IMR-90 (cell line): ENCODE data around the gene ARHGEF1. TPM values are rescaled to one million over a fixed set of nuclear protein-coding genes. Genes with fewer than 3 reads are reported as not detected.

Experiments
- ATAC-seq: fragments of 200-7000 bp; cut with Tn5 transposase; 2 replicates; pipeline ENCODE4 v1.9.1; 2020; ENCODE audit warnings: low read depth, mild to moderate bottlenecking, moderate library complexity
- BruUV-seq: library from RNA; stranded (reverse); fragments of 400-500 nt; replicated peaks from 2 replicates; lab custom pipeline; 2021; lab: Mats Ljungman, UMichigan
- CTCF ChIA-PET: fragments of 300-600 bp; formaldehyde crosslinking; extraction: SDS; loops from one replicate; lab custom pipeline; 2021; ENCODE audit warnings: antibody characterized with exemption; lab: Yijun Ruan, JAX
- POLR2A ChIA-PET: fragments of 300-600 bp; sonication (Branson Sonifier 250); formaldehyde crosslinking; loops from one replicate; lab custom pipeline; 2022; ENCODE audit warnings: antibody characterized with exemption; ENCODE audit not compliant: unreplicated experiment; lab: Charles Lee
- DNase-seq: peaks from one replicate; pipeline ENCODE4 v3.0.0; 2013
- H2AFZ ChIP-seq: replicated peaks from 2 replicates; pipeline ENCODE3; 2013; ENCODE audit warnings: low read length, mild to moderate bottlenecking; ENCODE audit not compliant: poor library complexity
- H2AK5ac ChIP-seq: 2 replicates; pipeline ENCODE4 v1.6.1; 2013; ENCODE audit warnings: low read depth, low read length, inconsistent platforms
- H2AK9ac ChIP-seq: replicated peaks from 2 replicates; pipeline ENCODE3; 2013; ENCODE audit warnings: mild to moderate bottlenecking, low read depth, low read length, moderate library complexity; ENCODE audit not compliant: poor library complexity
- H2BK120ac ChIP-seq: 2 replicates; pipeline ENCODE4 v1.6.1; 2013; ENCODE audit warnings: low read depth, low read length, inconsistent platforms
- H2BK15ac ChIP-seq: 3 replicates; pipeline ENCODE4 v1.6.1; 2013; ENCODE audit warnings: low read depth, low read length, inconsistent platforms
- H2BK20ac ChIP-seq: 2 replicates; pipeline ENCODE4 v1.6.1; 2013; ENCODE audit warnings: low read depth, mild to moderate bottlenecking, inconsistent platforms, low read length, moderate library complexity
- H2BK5ac ChIP-seq: 2 replicates; pipeline ENCODE4 v1.6.1; 2013; ENCODE audit warnings: mild to moderate bottlenecking, low read depth, low read length, inconsistent platforms; ENCODE audit not compliant: poor library complexity, severe bottlenecking
- H3K14ac ChIP-seq: replicated peaks from 2 replicates; pipeline ENCODE4 v1.6.1; 2013; ENCODE audit warnings: low read depth, low read length, inconsistent platforms
- H3K18ac ChIP-seq: 2 replicates; pipeline ENCODE4 v1.6.1; 2013; ENCODE audit warnings: low read depth, low read length, control low read depth
- H3K23ac ChIP-seq: 2 replicates; pipeline ENCODE4 v1.6.1; 2013; ENCODE audit warnings: low read depth, low read length, inconsistent platforms
- H3K27ac ChIP-seq: 2 replicates; pipeline ENCODE4 v1.5.1; 2013; ENCODE audit warnings: mild to moderate bottlenecking, control low read depth, low read length; ENCODE audit not compliant: insufficient read depth
- H3K27me3 ChIP-seq: 2 replicates; pipeline ENCODE4 v1.6.1; 2013; ENCODE audit warnings: low read length; ENCODE audit not compliant: control insufficient read depth, insufficient read depth
- H3K36me3 ChIP-seq: 2 replicates; pipeline ENCODE4 v1.6.1; 2013; ENCODE audit warnings: low read length, mixed read lengths; ENCODE audit not compliant: control insufficient read depth, insufficient read depth
- H3K4ac ChIP-seq: 2 replicates; pipeline ENCODE4 v1.6.1; 2013; ENCODE audit warnings: low read depth, low read length, inconsistent platforms
- H3K4me1 ChIP-seq: 2 replicates; pipeline ENCODE4 v1.6.1; 2013; ENCODE audit warnings: low read length, mixed read lengths; ENCODE audit not compliant: control insufficient read depth, insufficient read depth
- H3K4me2 ChIP-seq: 2 replicates; pipeline ENCODE4 v1.6.1; 2013; ENCODE audit warnings: low read depth, mild to moderate bottlenecking, control low read depth, low read length, moderate library complexity
- H3K4me3 ChIP-seq: 2 replicates; pipeline ENCODE4 v1.5.1; 2013; ENCODE audit warnings: low read depth, mild to moderate bottlenecking, control low read depth, low read length, moderate library complexity; ENCODE audit not compliant: insufficient read depth
- H3K56ac ChIP-seq: 2 replicates; pipeline ENCODE4 v1.6.1; 2013; ENCODE audit warnings: low read length, inconsistent platforms; ENCODE audit not compliant: insufficient read depth; ENCODE audit errors: extremely low read depth
- H3K79me1 ChIP-seq, 2 experiments: 2 replicates each; pipeline ENCODE4 v1.6.1; 2013; ENCODE audit warnings: low read length in 2 of 2, inconsistent platforms in 1 of 2, low read depth in 1 of 2
- H3K9ac ChIP-seq: 2 replicates; pipeline ENCODE4 v1.6.1; 2013; ENCODE audit warnings: low read depth, low read length, control low read depth
- H3K9me1 ChIP-seq: 2 replicates; pipeline ENCODE4 v1.6.1; 2013; ENCODE audit warnings: low read length, inconsistent platforms; ENCODE audit not compliant: insufficient read depth
- H3K9me3 ChIP-seq: 2 replicates; pipeline ENCODE4 v1.6.1; 2013; ENCODE audit warnings: low read length; ENCODE audit not compliant: control insufficient read depth, insufficient read depth
- H4K20me1 ChIP-seq: 2 replicates; pipeline ENCODE4 v1.6.1; 2013; ENCODE audit warnings: low read length, inconsistent platforms; ENCODE audit not compliant: insufficient read depth
- H4K5ac ChIP-seq: 2 replicates; pipeline ENCODE4 v1.6.1; 2013; ENCODE audit warnings: mild to moderate bottlenecking, low read depth, low read length, control low read depth
- H4K8ac ChIP-seq, 2 experiments: 2 replicates each; pipeline ENCODE4 v1.6.1; 2013; ENCODE audit warnings: low read depth in 2 of 2, low read length in 2 of 2, control low read depth in 1 of 2, inconsistent platforms in 1 of 2
- H4K91ac ChIP-seq: 2 replicates; pipeline ENCODE4 v1.6.1; 2013; ENCODE audit warnings: low read depth, low read length, inconsistent platforms; ENCODE audit not compliant: insufficient read depth
- CTCF ChIP-seq: conservative IDR thresholded peaks from 2 replicates; pipeline ENCODE4 v1.5.1; 2012; ENCODE audit warnings: mild to moderate bottlenecking, low read depth, low read length, improper control_type of control experiment
- RCOR1 ChIP-seq: IDR thresholded peaks from 2 replicates; pipeline ENCODE4 v1.6.1; 2012; ENCODE audit warnings: mild to moderate bottlenecking, low read length, improper control_type of control experiment; ENCODE audit not compliant: insufficient replicate concordance
- whole genome bisulfite sequencing, 2 experiments: methylation state at CpG; one replicate each; pipeline versions ENCODE4 v1.1.5 to v1.1.7; 2013; ENCODE audit warnings: missing lambda C conversion rate in 2 of 2; ENCODE audit not compliant: insufficient read length in 1 of 2; ENCODE audit errors: extremely low coverage in 2 of 2; 5-methylcytosine and 5-hydroxymethylcytosine counted together
- dilution Hi-C: fragments of 300-500 bp; cut with HindIII; formaldehyde crosslinking; loops from one replicate; pipeline ENCODE4 v1.14.3; 2018; ENCODE audit warnings: low sequenced_read_pairs; ENCODE audit not compliant: unreplicated experiment
- in situ Hi-C: fragments of 300-500 bp; cut with MboI; formaldehyde crosslinking; loops from 3 replicates; pipeline ENCODE4 v1.14.3; 2019; ENCODE audit warnings: low sequenced_read_pairs, inconsistent platforms, mixed read lengths
- intact Hi-C: fragments of 100-400 bp; cut with micrococcal nuclease; formaldehyde crosslinking; loops from 2 replicates; pipeline ENCODE4 v1.10.0; 2022
- polyA plus RNA-seq, 3 experiments: library from polyadenylated mRNA; depleted of rRNA; stranded (reverse); fragments of >200 nt; gene quantifications; 2 replicates each; pipeline ENCODE4 v1.2.3, GENCODE V29; 2012; ENCODE audit warnings: low replicate concordance in 1 of 3
- total RNA-seq: library from RNA; depleted of rRNA; stranded (reverse); fragments of >200 nt; gene quantifications from 2 replicates; pipeline ENCODE4 v1.2.3, GENCODE V29; 2012

Gene ARHGEF1
- total and polyA plus RNA-seq, 2 of the 4 experiments (the other 2 are of a cell fraction) = 11.5 to 47.1 TPM

GRCh38 chr19:41893899-41894298, 10.9 kb downstream of the ARHGEF1 start:
- peak; percentile 18; the same call in 1 of the 2 replicates for TF ChIP-seq CTCF
- TF ChIP-seq RCOR1 = no peak

More at GRCh38 chr19:41893899-41894298, 10.9 kb downstream of the ARHGEF1 start:
- Histone ChIP-seq H2BK15ac (no peak overlapping the region), H3K4me1 (no peaks in the 10 kb centered on the region), H2BK20ac (no peak overlapping the region), H3K18ac (no peak overlapping the region), H4K20me1 (peaks cover 12% of the 10 kb centered on the region), H3K9me3 (no peaks in the 10 kb centered on the region), H3K4ac (no peak overlapping the region), H3K14ac (no peak overlapping the region), H3K56ac (no peak overlapping the region), H3K4me2 (no peak overlapping the region), H3K9me1 (no peaks in the 10 kb centered on the region), H4K91ac (no peak overlapping the region), H3K79me1 (peaks cover 9 to 19% of the 10 kb centered on the region in 2 experiments), H2AFZ (no peak overlapping the region), H3K23ac (no peak overlapping the region), H4K8ac (no peak overlapping the region), H2BK120ac (no peak overlapping the region), H2BK5ac (no peak overlapping the region), H3K9ac (no peak overlapping the region), H2AK5ac (no peak overlapping the region), H3K4me3 (no peak overlapping the region), H4K5ac (no peak overlapping the region), H3K36me3 (peaks cover 61% of the 10 kb centered on the region), H3K27me3 (no peaks in the 10 kb centered on the region), H2AK9ac (no peak overlapping the region), H3K27ac (no peak overlapping the region)
- intact Hi-C loops = no loop called here
- POLR2A ChIA-PET = no interaction called here
- in situ Hi-C loops = no loop called here
- dilution Hi-C loops = no loop called here
- WGBS, 2 experiments = no CpG with 5 or more reads among the region's 6 CpGs
- CTCF ChIA-PET = no interaction called here
- ATAC-seq (peak; percentile 44), DNase-seq (peak; percentile 38)
- no TSS peak for BruUV-seq
